ENCODE measurements around the gene RXFP3. TPM values are rescaled to one million over a fixed set of nuclear protein-coding genes. Genes with fewer than 3 reads are reported as not detected.
"Not testable (repeated sequence)": the region's sequence is repeated elsewhere in the genome, so short reads cannot be mapped to it uniquely, and the experiment has no call there.

RXFP3 gene
- total RNA-seq, 4 donors from 2014 or later = not detected

GRCh38 chr5:33941090-33941489 is 4.9 kb downstream of the RXFP3 start:
- Histone ChIP-seq H3K4me3 (no peak overlapping the region), H3K9me3 (no peaks in the 10 kb centered on the region), H3K4me1 (no peaks in the 10 kb centered on the region), H3K27me3 (no peaks in the 10 kb centered on the region), H3K27ac (no peak overlapping the region), H3K36me3 (no peaks in the 10 kb centered on the region)
- TF ChIP-seq POLR2A (IDR thresholded peaks at IDR 0.05) (no peak), CTCF (IDR thresholded peaks at IDR 0.05) (no peak)
- DNase-seq = no peak

GRCh38 chr5:33944543-33945132 is 8.5 kb downstream of the RXFP3 start:
- Histone ChIP-seq H3K36me3 (no peaks in the 10 kb centered on the region), H3K27ac (no peak overlapping the region), H3K4me3 (no peak overlapping the region), H3K27me3 (no peaks in the 10 kb centered on the region), H3K4me1 (no peaks in the 10 kb centered on the region), H3K9me3 (no peaks in the 10 kb centered on the region)
- TF ChIP-seq CTCF (IDR thresholded peaks at IDR 0.05) (no peak), POLR2A (IDR thresholded peaks at IDR 0.05) (no peak)
- no peak for DNase-seq

GRCh38 chr5:33952175-33952574 is 16.0 kb downstream of the RXFP3 start:
- not testable (repeated sequence) for H3K27me3 ChIP-seq

GRCh38 chr5:33957577-33958150 is 21.5 kb downstream of the RXFP3 start:
- Histone ChIP-seq H3K27ac (no peak overlapping the region), H3K27me3 (no peaks in the 10 kb centered on the region), H3K4me1 (no peaks in the 10 kb centered on the region), H3K4me3 (no peak overlapping the region), H3K9me3 (no peaks in the 10 kb centered on the region), H3K36me3 (no peaks in the 10 kb centered on the region)
- TF ChIP-seq CTCF (IDR thresholded peaks at IDR 0.05) (no peak), POLR2A (IDR thresholded peaks at IDR 0.05) (no peak)
- no peak for DNase-seq

More at GRCh38 chr5:33952175-33952574, 16.0 kb downstream of the RXFP3 start:
- H3K4me1 ChIP-seq, H3K36me3 ChIP-seq, H3K4me3 ChIP-seq, DNase-seq, H3K9me3 ChIP-seq, H3K27ac ChIP-seq: not testable (repeated sequence)

- H3K4me3 ChIP-seq = no peak overlapping the region
- DNase-seq = no peak
- H3K9me3 ChIP-seq = no peaks in the 10 kb centered on the region
- H3K4me1 ChIP-seq = no peaks in the 10 kb centered on the region
- H3K27me3 ChIP-seq = no peaks in the 10 kb centered on the region
- TF ChIP-seq POLR2A (IDR thresholded peaks at IDR 0.05) (no peak), CTCF (IDR thresholded peaks at IDR 0.05) (no peak)
- H3K27ac ChIP-seq = no peak overlapping the region
- H3K36me3 ChIP-seq = no peaks in the 10 kb centered on the region
Measured at GRCh38 chr5:33958176-33958575, 22.0 kb downstream of the RXFP3 start.

- Histone ChIP-seq H3K9me3 (no peaks in the 10 kb centered on the region), H3K27ac (no peak overlapping the region), H3K4me1 (no peaks in the 10 kb centered on the region), H3K27me3 (no peaks in the 10 kb centered on the region), H3K36me3 (no peaks in the 10 kb centered on the region), H3K4me3 (no peak overlapping the region)
- DNase-seq = no peak
- no peak for TF ChIP-seq CTCF (IDR thresholded peaks at IDR 0.05)
- no peak for TF ChIP-seq POLR2A (IDR thresholded peaks at IDR 0.05)
Measured at GRCh38 chr5:33964132-33964700, 28.0 kb downstream of the RXFP3 start.

Data from Peyer's patch (tissue), 4 donors.